Measurements from ENCODE around the gene P2RX4. TPM values are rescaled to one million over a fixed set of nuclear protein-coding genes. Genes with fewer than 3 reads are reported as not detected.

The P2RX4 gene
- total and polyA plus RNA-seq, 2 of the 13 experiments (the other 11 are each of a cell fraction or from before 2014, with no cell fraction given) = 13.8 to 30.8 TPM

GRCh38 chr12:121202407-121203355, 7.2 kb upstream of the P2RX4 start (continued):
- TF ChIP-seq ZNF609 (CRISPR knock-in tag; IDR thresholded peaks at IDR 0.05; ENCODE audit: borderline replicate concordance) (no peak), EHMT2 (IDR thresholded peaks at IDR 0.05; ENCODE audit: borderline replicate concordance, low read depth, low read length) (no peak), HHEX (CRISPR knock-in tag; IDR thresholded peaks at IDR 0.05) (no peak), GLI4 (CRISPR knock-in tag; IDR thresholded peaks at IDR 0.05; ENCODE audit: borderline replicate concordance) (no peak), ERF (CRISPR knock-in tag; IDR thresholded peaks at IDR 0.05) (no peak), SP5 (CRISPR knock-in tag; IDR thresholded peaks at IDR 0.05; ENCODE audit: borderline replicate concordance, low read depth) (no peak), PTBP1 (IDR thresholded peaks at IDR 0.05; ENCODE audit: low read depth, low read length, poor library complexity, severe bottlenecking) (no peak), RCOR2 (CRISPR knock-in tag; IDR thresholded peaks at IDR 0.05) (no peak), ZFP41 (CRISPR knock-in tag; IDR thresholded peaks at IDR 0.05; ENCODE audit: borderline replicate concordance) (no peak), ZNF382 (CRISPR knock-in tag; IDR thresholded peaks at IDR 0.05; ENCODE audit: borderline replicate concordance) (no peak), HMGA1 (CRISPR knock-in tag; conservative IDR thresholded peaks at IDR 0.05) (no peak), ZNF747 (CRISPR knock-in tag; IDR thresholded peaks at IDR 0.05; ENCODE audit: borderline replicate concordance) (no peak), ZNF567 (CRISPR knock-in tag; IDR thresholded peaks at IDR 0.05; ENCODE audit: borderline replicate concordance) (no peak), IKZF1 (IDR thresholded peaks at IDR 0.05) (no peak), DMTF1 (CRISPR knock-in tag; IDR thresholded peaks at IDR 0.05) (no peak), SOX13 (IDR thresholded peaks at IDR 0.05) (no peak), SOX13 (CRISPR knock-in tag; conservative IDR thresholded peaks at IDR 0.05 in 1 of 2, IDR thresholded peaks at IDR 0.05 in 1 of 2) (no peak), NR2F6 (IDR thresholded peaks at IDR 0.05) (no peak), NR2F6 (CRISPR knock-in tag; IDR thresholded peaks at IDR 0.05) (no peak), PPARG (CRISPR knock-in tag; conservative IDR thresholded peaks at IDR 0.05) (0 out of 2 replicates have a peak, but pooled peaks have one; percentile 33), RXRB (CRISPR knock-in tag; IDR thresholded peaks at IDR 0.05; ENCODE audit: borderline replicate concordance) (0 out of 2 replicates have a peak, but pooled peaks have one; percentile 30), TGIF2 (CRISPR knock-in tag; IDR thresholded peaks at IDR 0.05) (no peak)
